SH-SY5Y (cell line): Measurements from ENCODE around the gene PNLDC1.

Experiments used
- GATA2 ChIP-seq: IDR thresholded peaks from 2 replicates; pipeline ENCODE4 v1.6.1; 2011; ENCODE audit warnings: mild to moderate bottlenecking, low read depth, low read length
- GATA3 ChIP-seq: IDR thresholded peaks from 2 replicates; pipeline ENCODE4 v1.6.1; 2011; ENCODE audit warnings: low read depth, mild to moderate bottlenecking, low read length, moderate library complexity

DNA sequence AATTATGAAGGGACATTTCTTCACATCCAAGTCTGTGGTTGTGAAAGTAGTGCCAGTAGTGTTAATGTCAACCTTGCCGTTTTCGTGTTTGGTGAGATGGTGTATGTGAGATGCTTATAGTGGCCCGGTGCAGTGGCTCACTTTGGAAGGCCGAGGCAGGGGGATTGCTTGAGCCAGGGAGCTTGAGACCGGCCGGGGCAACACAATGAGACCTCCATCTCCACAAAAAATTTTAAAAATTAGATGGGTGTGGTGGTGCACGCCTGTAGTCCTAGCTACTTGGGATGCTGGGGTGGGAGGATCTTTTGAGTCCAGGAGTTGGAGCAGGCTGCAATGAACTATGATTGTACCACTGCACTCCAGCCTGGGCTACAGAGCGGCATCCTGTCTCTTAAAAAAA lies 37.4 kb downstream of the PNLDC1 start:
- no peak for TF ChIP-seq GATA3
- no peak for TF ChIP-seq GATA2
